IPS-18a (cell line): ENCODE results near the gene CIAO2A.

Experiments
- H3K27ac ChIP-seq: one replicate; pipeline ENCODE4 v1.5.1; 2013; ENCODE audit warnings: low read length
- H3K27me3 ChIP-seq: one replicate; pipeline ENCODE4 v1.6.1; 2013; ENCODE audit warnings: mild to moderate bottlenecking, low read length; ENCODE audit not compliant: control insufficient read depth, insufficient read depth
- H3K36me3 ChIP-seq: one replicate; pipeline ENCODE4 v1.6.1; 2013; ENCODE audit warnings: low read depth, low read length; ENCODE audit not compliant: control insufficient read depth
- H3K4me1 ChIP-seq: one replicate; pipeline ENCODE4 v1.6.1; 2013; ENCODE audit warnings: low read depth, low read length; ENCODE audit not compliant: control insufficient read depth
- H3K4me3 ChIP-seq: one replicate; pipeline ENCODE4 v1.5.1; 2013; ENCODE audit warnings: low read length
- H3K9ac ChIP-seq: one replicate; pipeline ENCODE4 v1.6.1; 2013; ENCODE audit warnings: mild to moderate bottlenecking, low read length, moderate library complexity
- H3K9me3 ChIP-seq: one replicate; pipeline ENCODE4 v1.6.1; 2013; ENCODE audit warnings: low read depth, low read length; ENCODE audit not compliant: control insufficient read depth

The CIAO2A gene

DNA sequence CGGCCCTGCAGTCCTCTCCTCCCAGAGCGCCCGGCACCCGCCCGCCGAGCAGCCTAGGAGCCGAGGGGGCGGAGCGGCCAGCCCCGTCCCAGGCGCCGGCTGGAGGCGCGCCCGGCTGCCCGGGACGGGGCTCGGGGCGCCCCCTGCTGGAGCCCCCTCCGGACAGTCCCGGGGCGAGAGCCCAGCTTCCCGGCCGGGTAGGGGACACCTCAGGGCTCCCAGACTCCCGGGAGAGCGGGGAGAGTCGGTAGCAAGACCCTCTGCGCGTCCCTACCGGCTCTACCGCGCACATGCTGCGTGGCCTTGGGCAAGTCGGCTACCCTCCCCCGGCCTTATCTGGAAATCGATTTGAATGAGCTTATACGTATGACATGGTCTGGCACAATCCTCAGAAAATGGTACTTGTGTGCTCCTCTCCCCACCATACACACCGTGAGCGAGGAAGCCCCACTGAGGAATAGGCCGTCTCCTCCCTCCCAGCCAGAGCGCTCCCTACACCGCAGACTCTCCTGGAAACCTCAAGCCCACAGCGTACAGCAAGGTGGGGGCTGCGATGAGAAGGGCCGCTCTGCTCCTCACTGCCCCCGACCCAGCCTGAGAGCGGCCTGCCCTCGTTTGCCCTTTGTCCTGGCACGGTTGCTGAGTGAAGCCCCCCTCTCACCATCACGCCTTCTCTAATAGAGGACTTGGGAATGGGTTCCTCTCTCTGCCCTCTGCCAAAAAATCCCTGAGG, 47.1 kb downstream of the CIAO2A start, which contains the start of gene DAPK2:
Gene DAPK2 (minus strand): TSS at position 65 of the 733 bp plus-strand sequence. CDS start 6,224 bp downstream, outside the sequence.
- no peaks in the 10 kb centered on the region for H3K36me3 ChIP-seq
- no peaks in the 10 kb centered on the region for H3K9me3 ChIP-seq
- H3K9ac ChIP-seq = no peak within 1 kb of the TSS
- no peak within 1 kb of the TSS for H3K27ac ChIP-seq
- peaks cover 6% of the 10 kb centered on the region for H3K4me1 ChIP-seq
- peaks cover 33% of the 10 kb centered on the region for H3K27me3 ChIP-seq
- peak within 1 kb of the TSS; percentile 53 for H3K4me3 ChIP-seq

DNA sequence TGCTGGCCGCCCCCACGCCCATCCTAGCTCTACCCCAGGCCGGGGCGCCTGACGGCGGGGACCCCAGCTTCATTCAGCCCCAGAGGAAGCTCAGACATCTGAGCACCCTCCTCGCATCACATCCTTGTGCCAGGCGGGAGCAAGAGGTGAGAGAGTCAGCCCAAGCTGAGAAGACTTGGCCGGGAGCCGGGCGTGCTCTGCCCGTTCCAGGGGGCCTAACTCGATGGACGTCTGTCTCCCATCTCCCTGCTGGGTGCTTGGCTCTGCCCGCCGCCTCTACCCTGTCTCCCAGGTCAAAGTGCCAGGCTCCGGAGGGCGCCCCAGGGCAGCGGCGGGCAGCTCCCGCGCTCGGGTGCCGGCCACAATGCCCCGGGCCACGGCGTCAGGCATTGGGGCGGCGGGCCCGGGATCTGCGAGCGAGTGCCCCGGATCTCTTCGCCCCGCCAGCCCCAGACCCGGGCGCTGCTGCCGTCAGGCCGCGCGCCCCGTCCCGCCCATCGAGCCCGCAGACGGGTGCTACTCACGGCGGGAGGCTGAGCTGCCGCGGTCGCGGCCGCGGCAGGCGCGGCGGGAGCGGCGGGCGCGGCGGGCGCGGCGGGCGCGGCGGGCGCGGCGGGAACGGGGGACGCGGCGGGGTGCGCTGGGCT, 47.7 kb downstream of the CIAO2A start:
- Histone ChIP-seq H3K4me3 (peak overlapping the region; percentile 51), H3K9ac (no peak overlapping the region), H3K9me3 (no peaks in the 10 kb centered on the region), H3K4me1 (peaks cover 6% of the 10 kb centered on the region), H3K36me3 (no peaks in the 10 kb centered on the region), H3K27me3 (peaks cover 33% of the 10 kb centered on the region), H3K27ac (no peak overlapping the region)

DNA sequence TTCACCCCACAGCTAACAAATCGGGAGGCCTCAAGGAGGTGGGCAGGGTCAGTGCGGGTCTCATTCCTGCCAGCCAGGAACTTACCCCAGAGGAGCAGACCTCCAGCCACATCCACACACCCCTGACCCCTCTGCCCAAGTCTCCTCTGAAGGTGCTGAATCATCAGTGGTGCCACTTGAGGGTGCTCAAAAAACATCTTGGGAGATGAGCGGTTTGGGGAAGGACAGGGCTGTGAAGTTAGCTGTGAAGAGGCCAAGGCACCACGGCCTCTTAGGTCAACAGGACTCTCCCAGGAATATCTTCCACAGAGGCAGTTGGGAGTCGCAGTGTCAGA, 48.6 kb downstream of the CIAO2A start:
- peaks cover 33% of the 10 kb centered on the region for H3K27me3 ChIP-seq
- H3K4me3 ChIP-seq = no peak overlapping the region

DNA sequence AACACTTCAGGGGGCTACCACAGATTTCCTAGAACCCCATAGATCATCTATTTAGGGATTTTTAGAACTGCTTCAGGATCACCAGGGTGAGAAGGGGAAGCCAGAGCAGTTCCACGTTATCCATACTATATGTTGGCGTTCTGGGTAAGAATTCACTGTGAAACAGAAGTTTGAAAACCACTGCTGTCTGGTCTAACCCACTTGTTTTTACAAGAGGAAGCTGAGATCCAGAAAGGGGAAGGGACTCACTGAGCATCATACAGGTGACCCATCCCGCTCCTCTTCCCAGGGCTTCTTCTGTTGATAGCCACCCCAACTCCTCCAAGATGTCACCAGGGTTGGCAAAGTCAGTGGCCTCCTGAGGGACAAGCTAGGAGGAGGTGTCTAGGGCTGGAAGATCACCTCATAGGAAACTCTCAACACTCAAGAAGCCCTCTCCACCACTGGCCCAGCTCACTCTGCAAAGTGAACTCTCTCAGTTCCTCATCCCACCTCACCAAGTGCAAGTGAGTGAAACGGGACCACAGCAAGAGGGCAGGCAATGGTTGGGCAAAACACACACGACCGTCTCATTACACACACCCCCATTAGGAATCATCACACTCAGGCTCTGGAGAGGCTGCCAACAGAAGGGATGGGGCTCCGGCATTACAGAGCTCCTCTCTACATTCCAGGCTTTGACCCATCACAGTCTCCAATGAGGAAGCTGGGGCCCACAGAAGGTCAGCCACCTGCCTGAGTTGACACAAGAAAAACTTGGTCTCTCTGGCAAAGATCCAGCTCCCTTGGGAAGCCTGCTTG, 49.1 kb downstream of the CIAO2A start:
- Histone ChIP-seq H3K27ac (no peak overlapping the region), H3K9me3 (no peaks in the 10 kb centered on the region), H3K36me3 (no peaks in the 10 kb centered on the region), H3K4me1 (peaks cover under 1% of the 10 kb centered on the region), H3K4me3 (no peak overlapping the region), H3K27me3 (peaks cover 33% of the 10 kb centered on the region), H3K9ac (no peak overlapping the region)

More for the DNA sequence above, 48.6 kb downstream of the CIAO2A start:
- H3K9me3 ChIP-seq = no peaks in the 10 kb centered on the region
- no peaks in the 10 kb centered on the region for H3K4me1 ChIP-seq
- H3K36me3 ChIP-seq = no peaks in the 10 kb centered on the region
- no peak overlapping the region for H3K9ac ChIP-seq
- no peak overlapping the region for H3K27ac ChIP-seq

DNA sequence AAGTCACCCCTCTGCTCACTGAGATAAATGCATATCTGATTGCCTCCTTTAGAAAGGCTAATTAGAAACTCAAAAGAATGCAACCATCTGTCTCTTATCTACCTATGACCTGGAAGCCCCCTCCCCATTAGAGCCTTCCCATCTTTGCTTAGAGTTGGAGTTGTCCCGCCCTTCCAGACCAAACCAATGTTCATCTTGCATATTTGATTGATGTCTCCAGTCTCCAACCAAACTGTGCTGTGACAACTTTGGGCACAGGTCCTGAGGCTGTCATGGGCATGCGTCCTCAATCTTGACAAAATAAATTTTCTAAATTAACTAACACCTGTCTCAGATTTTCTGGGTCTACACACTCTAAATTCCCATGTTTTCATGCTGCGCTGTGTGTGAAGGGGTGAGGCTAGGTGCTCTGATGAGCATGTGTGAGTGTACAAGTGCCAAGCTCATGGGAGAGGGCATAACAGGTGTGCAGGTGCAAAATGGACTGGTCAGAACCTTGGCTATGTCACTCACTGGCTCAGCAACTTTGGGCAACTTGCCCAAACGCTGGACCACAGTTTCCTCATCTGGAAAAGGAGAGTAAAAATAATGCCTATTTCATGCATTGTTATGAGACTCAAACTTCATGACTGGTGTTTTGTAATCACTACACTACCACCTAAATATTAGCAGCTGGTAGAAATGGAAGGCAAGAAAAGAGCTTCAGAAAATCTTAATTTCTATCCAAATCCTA, 54.6 kb downstream of the CIAO2A start:
- H3K9ac ChIP-seq = no peak overlapping the region
- H3K36me3 ChIP-seq = no peaks in the 10 kb centered on the region
- no peak overlapping the region for H3K27ac ChIP-seq
- H3K27me3 ChIP-seq = no peaks in the 10 kb centered on the region
- peaks cover 7% of the 10 kb centered on the region for H3K4me1 ChIP-seq
- H3K4me3 ChIP-seq = no peak overlapping the region
- no peaks in the 10 kb centered on the region for H3K9me3 ChIP-seq

DNA sequence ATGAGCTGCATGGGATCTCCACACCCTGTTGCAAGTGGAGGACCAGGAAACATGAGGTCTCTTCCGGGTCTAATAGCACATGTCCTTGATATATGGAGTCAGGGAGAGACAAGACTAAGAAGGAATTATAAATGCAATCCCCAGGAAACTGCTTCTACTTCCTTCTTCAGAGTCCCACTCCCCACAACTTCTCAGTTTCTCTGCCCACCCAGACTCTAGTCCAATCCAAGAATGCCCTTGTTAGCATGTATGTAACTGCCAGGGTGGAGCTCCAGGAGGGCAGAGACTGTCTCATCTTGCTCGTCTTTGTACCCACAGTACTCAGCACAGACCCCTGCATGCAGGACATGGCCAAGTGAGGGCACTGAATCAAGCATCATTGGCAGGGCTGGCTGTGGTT, 55.7 kb downstream of the CIAO2A start:
- Histone ChIP-seq H3K27ac (no peak overlapping the region), H3K4me1 (peaks cover 7% of the 10 kb centered on the region), H3K4me3 (no peak overlapping the region), H3K36me3 (no peaks in the 10 kb centered on the region), H3K9ac (no peak overlapping the region), H3K9me3 (no peaks in the 10 kb centered on the region), H3K27me3 (no peaks in the 10 kb centered on the region)

DNA sequence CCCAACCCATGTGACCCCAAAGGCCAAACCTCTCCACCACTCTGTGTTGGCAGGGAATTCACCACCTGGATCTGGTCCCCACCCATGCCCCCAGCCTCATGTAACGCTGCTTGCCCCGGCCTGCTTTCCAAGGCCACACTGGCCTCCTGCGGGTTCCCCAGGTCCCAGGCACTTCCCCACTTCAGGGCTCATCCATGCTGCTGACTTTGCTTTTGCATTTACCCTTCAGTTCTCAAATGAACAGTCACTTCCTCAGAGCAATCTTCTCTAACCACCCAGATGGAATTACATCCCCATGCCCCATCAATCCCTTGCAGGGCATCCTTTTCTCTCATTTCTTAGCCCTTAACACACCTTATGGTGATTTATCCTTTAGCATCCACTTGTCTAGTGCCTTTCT, 56.5 kb downstream of the CIAO2A start:
- H3K27ac ChIP-seq = no peak overlapping the region
- H3K9ac ChIP-seq = no peak overlapping the region
- no peaks in the 10 kb centered on the region for H3K36me3 ChIP-seq
- no peaks in the 10 kb centered on the region for H3K9me3 ChIP-seq
- no peaks in the 10 kb centered on the region for H3K27me3 ChIP-seq
- peaks cover 7% of the 10 kb centered on the region for H3K4me1 ChIP-seq
- no peak overlapping the region for H3K4me3 ChIP-seq

DNA sequence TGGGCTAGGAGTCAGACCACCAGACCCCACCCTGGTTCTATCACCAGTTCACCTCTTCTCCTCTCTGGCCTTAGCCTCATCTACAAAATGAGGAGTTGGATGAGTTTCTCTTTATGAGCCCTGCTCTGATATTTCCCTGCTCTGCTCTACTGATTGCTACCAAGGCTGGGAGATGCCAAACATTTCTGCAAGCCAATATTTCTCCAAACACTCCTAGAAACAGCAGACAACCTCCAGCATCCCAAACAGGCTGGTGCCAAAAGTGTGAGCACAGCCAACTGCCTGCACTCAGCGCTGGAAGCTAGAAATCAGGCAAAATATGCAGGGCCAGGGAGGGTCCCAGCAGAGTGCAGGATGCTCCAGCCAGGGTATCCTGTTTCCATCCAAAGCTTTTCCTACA, 58.1 kb downstream of the CIAO2A start:
- Histone ChIP-seq H3K9me3 (no peaks in the 10 kb centered on the region), H3K27me3 (no peaks in the 10 kb centered on the region), H3K4me1 (peaks cover 7% of the 10 kb centered on the region), H3K36me3 (no peaks in the 10 kb centered on the region), H3K4me3 (no peak overlapping the region), H3K27ac (no peak overlapping the region), H3K9ac (no peak overlapping the region)

DNA sequence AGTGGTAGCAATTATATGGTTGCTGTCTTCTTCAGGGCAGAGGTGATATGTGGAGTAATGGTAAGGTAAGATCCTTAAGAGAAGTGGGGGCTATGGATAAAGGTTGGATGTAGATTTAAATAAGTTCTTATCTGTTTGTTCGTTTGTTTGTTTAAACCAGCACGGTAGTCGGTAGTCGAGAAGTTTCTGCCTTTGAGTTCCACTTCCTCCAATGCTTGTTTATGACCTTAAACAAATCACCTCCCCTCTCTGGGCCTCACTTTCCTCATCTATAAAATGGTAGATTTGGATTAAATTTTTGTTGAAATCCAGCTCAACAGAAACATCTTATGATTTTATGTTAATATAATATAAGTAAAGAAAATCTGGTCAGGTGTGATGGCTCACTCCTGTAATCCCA, 59.1 kb downstream of the CIAO2A start:
- no peaks in the 10 kb centered on the region for H3K27me3 ChIP-seq
- H3K9ac ChIP-seq = no peak overlapping the region
- no peak overlapping the region for H3K27ac ChIP-seq
- H3K4me3 ChIP-seq = no peak overlapping the region
- peaks cover 7% of the 10 kb centered on the region for H3K4me1 ChIP-seq
- H3K36me3 ChIP-seq = no peaks in the 10 kb centered on the region
- no peaks in the 10 kb centered on the region for H3K9me3 ChIP-seq

DNA sequence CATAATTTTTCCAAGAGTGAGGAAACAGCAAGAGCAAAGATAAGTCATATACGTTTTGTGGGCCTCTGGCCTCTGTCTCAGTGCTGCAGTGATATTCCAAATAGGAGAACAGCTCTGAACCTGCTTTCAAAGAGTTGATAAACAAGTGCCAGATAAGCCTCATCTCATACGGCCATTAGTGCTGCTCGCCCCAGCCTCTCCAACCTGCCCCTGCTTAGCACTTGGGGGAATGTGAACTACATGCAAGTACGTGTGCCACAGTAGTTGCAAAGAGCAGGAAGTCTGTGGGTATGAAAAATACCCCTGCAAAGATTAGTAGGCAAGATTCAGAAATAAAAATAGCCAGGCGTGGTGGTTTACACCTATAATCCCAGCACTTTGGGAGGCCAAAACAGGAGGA, 61.3 kb downstream of the CIAO2A start:
- H3K36me3 ChIP-seq = no peaks in the 10 kb centered on the region
- H3K27me3 ChIP-seq = no peaks in the 10 kb centered on the region
- no peaks in the 10 kb centered on the region for H3K4me1 ChIP-seq
- H3K4me3 ChIP-seq = no peak overlapping the region
- no peak overlapping the region for H3K9ac ChIP-seq
- H3K9me3 ChIP-seq = no peaks in the 10 kb centered on the region
- H3K27ac ChIP-seq = no peak overlapping the region

DNA sequence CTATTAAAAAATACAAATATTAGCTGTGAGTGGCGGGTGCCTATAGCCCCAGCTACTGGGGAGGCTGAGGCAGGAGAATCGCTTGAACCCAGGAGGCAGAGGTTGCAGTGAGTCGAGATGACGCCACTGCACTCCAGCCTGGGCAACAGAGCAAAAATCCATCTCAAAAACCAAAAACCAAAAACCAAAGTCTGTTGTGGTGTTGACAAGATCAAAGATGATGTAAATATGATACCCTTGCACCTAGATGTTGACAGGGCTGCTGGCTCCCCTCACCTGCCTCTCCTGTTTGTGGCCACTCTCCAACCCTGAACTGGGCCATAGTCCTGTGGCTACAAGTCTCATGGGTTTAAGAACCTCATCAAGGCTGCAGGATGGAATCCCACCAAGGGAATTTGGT, 63.5 kb downstream of the CIAO2A start:
- Histone ChIP-seq H3K4me3 (no peak overlapping the region), H3K9ac (no peak overlapping the region), H3K4me1 (no peaks in the 10 kb centered on the region), H3K27ac (no peak overlapping the region), H3K9me3 (no peaks in the 10 kb centered on the region), H3K36me3 (no peaks in the 10 kb centered on the region), H3K27me3 (no peaks in the 10 kb centered on the region)
